Keratinocyte (primary cell): ENCODE results near the gene RAB6A. TPM values are rescaled to one million over a fixed set of nuclear protein-coding genes. Genes with fewer than 3 reads are reported as not detected.

Experiments used
- DNase-seq: peaks from one replicate; pipeline ENCODE4 v3.0.0-alpha.2; 2011; ENCODE audit warnings: low read depth, missing footprints, low spot score
- FAIRE-seq: peaks from 2 replicates; lab custom pipeline; 2011; peaks lifted over from hg19 to GRCh38; lab: Jason Lieb, UNC
- H2AFZ ChIP-seq: 2 replicates; pipeline ENCODE4 v1.6.0; 2012; ENCODE audit warnings: low read length, control low read depth, inconsistent platforms; ENCODE audit not compliant: control insufficient read depth
- H3K27ac ChIP-seq: 2 replicates; pipeline ENCODE4 v1.5.1; 2011; ENCODE audit warnings: low read length; ENCODE audit not compliant: control insufficient read depth, insufficient read depth
- H3K27me3 ChIP-seq: 3 replicates; pipeline ENCODE4 v1.6.0; 2011; ENCODE audit warnings: low read length; ENCODE audit not compliant: control insufficient read depth, insufficient read depth; ENCODE audit errors: extremely low read depth
- H3K36me3 ChIP-seq, 2 experiments: 2 replicates in 1 of 2; 3 replicates in 1 of 2; pipeline ENCODE4 v1.5.1; 2011; ENCODE audit warnings: low read length in 2 of 2, mild to moderate bottlenecking in 1 of 2; ENCODE audit not compliant: control insufficient read depth in 2 of 2, insufficient read depth in 2 of 2; ENCODE audit errors: extremely low read depth in 1 of 2
- H3K4me1 ChIP-seq: 3 replicates; pipeline ENCODE4 v1.5.1; 2011; ENCODE audit warnings: low read length; ENCODE audit not compliant: control insufficient read depth, insufficient read depth; ENCODE audit errors: extremely low read depth
- H3K4me2 ChIP-seq: 3 replicates; pipeline ENCODE4 v1.6.0; 2011; ENCODE audit warnings: low read depth, low read length; ENCODE audit not compliant: control insufficient read depth, insufficient read depth; ENCODE audit errors: extremely low read depth
- H3K4me3 ChIP-seq, 3 experiments: fragments of 200-600 bp in 1 of 3; sonication (generic) in 1 of 3; 2 replicates in 2 of 3; 3 replicates in 1 of 3; pipeline ENCODE4 v1.5.1; 2011 to 2016; ENCODE audit warnings: low read length in 3 of 3, mild to moderate bottlenecking in 3 of 3, control low read depth in 2 of 3, inconsistent platforms in 1 of 3, low read depth in 1 of 3, mixed read lengths in 1 of 3, mixed run types in 1 of 3, moderate library complexity in 1 of 3; ENCODE audit not compliant: control insufficient read depth in 2 of 3, insufficient read depth in 2 of 3; ENCODE audit errors: extremely low read depth in 1 of 3
- H3K79me2 ChIP-seq: 2 replicates; pipeline ENCODE4 v1.6.0; 2012; ENCODE audit warnings: low read length; ENCODE audit not compliant: control insufficient read depth, insufficient read depth
- H3K9ac ChIP-seq: 3 replicates; pipeline ENCODE4 v1.6.0; 2011; ENCODE audit warnings: low read length; ENCODE audit not compliant: control insufficient read depth, insufficient read depth; ENCODE audit errors: extremely low read depth
- H3K9me1 ChIP-seq: 3 replicates; pipeline ENCODE4 v1.6.0; 2011; ENCODE audit warnings: low read length; ENCODE audit not compliant: control insufficient read depth, insufficient read depth; ENCODE audit errors: extremely low read depth
- H3K9me3 ChIP-seq: 2 replicates; pipeline ENCODE4 v1.5.1; 2012; ENCODE audit warnings: low read depth, low read length; ENCODE audit not compliant: control insufficient read depth
- H4K20me1 ChIP-seq: 3 replicates; pipeline ENCODE4 v1.6.0; 2011; ENCODE audit warnings: low read length; ENCODE audit not compliant: control insufficient read depth, insufficient read depth; ENCODE audit errors: extremely low read depth
- EZH2 ChIP-seq: IDR thresholded peaks from one replicate; pipeline ENCODE4 v1.6.1; 2012; ENCODE audit warnings: inconsistent platforms, mild to moderate bottlenecking, low read length, moderate library complexity
- dilution Hi-C: fragments of 300-500 bp; cut with MboI; formaldehyde crosslinking; loops from one replicate; pipeline ENCODE4 v1.7.0; 2020; ENCODE audit warnings: low sequenced_read_pairs; ENCODE audit not compliant: extremely low pct_ligation_motif_present
- polyA plus RNA-seq, 5 experiments: library from polyadenylated mRNA; depleted of rRNA in 3 of 5; stranded (reverse) in 3 of 5; stranded (forward) in 1 of 5; unstranded in 1 of 5; fragments of >200 nt; gene quantifications; 1 replicate in 1 of 5; 2 replicates in 3 of 5; 3 replicates in 1 of 5; pipeline versions ENCODE4 v1.2.1 to v1.2.3, GENCODE V29; 2011 to 2012; ENCODE audit warnings: missing spikeins in 2 of 5, low read depth in 1 of 5, low replicate concordance in 1 of 5
- TF ChIP-seq, protein P1 (sequence below), 3 experiments: IDR thresholded peaks in 1 of 3; conservative IDR thresholded peaks in 1 of 3; optimal IDR thresholded peaks in 1 of 3; 2 replicates in 2 of 3; 3 replicates in 1 of 3; pipeline versions ENCODE3 to v1.5.1; 2011; ENCODE audit warnings: low read length in 3 of 3, mild to moderate bottlenecking in 3 of 3, moderate library complexity in 2 of 3, control low read depth in 1 of 3, inconsistent platforms in 1 of 3; ENCODE audit not compliant: insufficient read depth in 2 of 3; ENCODE audit errors: extremely low read depth in 1 of 3

RAB6A gene
- polyA plus RNA-seq, 1 donor (not counting 4 experiments of a cell fraction or from before 2014, with no cell fraction given), result 142 TPM

DNA sequence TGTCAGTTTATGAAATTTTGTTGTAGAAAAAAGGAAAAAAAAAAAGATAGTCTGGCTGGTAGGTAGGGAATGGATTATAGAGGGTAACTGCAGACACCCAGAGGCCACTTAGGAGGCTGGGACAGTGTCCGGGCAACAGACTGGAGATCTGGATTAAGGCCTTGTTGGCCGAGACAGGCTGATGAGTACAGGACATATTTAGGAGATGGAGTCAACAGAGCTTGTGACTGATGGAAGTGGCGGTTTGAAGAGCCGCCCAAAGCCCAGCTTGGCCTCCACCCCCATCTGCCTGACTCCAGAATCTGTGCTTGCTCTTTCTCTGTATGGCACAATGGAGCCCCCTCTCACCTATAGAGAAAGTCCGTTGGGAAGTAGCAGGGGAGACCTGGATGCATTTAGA lies 106.9 kb downstream of the RAB6A start:
- H3K27ac ChIP-seq, result no peak overlapping the region
- H3K27me3 ChIP-seq, result peaks cover 20% of the 10 kb centered on the region
- no peaks in the 10 kb centered on the region for H3K4me1 ChIP-seq
- dilution Hi-C loops, result no loop called here
- TF ChIP-seq, protein P1, sequence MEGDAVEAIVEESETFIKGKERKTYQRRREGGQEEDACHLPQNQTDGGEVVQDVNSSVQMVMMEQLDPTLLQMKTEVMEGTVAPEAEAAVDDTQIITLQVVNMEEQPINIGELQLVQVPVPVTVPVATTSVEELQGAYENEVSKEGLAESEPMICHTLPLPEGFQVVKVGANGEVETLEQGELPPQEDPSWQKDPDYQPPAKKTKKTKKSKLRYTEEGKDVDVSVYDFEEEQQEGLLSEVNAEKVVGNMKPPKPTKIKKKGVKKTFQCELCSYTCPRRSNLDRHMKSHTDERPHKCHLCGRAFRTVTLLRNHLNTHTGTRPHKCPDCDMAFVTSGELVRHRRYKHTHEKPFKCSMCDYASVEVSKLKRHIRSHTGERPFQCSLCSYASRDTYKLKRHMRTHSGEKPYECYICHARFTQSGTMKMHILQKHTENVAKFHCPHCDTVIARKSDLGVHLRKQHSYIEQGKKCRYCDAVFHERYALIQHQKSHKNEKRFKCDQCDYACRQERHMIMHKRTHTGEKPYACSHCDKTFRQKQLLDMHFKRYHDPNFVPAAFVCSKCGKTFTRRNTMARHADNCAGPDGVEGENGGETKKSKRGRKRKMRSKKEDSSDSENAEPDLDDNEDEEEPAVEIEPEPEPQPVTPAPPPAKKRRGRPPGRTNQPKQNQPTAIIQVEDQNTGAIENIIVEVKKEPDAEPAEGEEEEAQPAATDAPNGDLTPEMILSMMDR (optimal IDR thresholded peaks at IDR 0.05 in 1 of 3, IDR thresholded peaks at IDR 0.05 in 1 of 3, conservative IDR thresholded peaks at IDR 0.05 in 1 of 3; ENCODE audit: extremely low read depth in 1 of 3, insufficient read depth in 2 of 3, low read length in 3 of 3), result no peak
- no peak for TF ChIP-seq EZH2
- H3K9ac ChIP-seq, result no peak overlapping the region
- DNase-seq (no peak), FAIRE-seq (no peak)
- no peaks in the 10 kb centered on the region for H3K79me2 ChIP-seq
- H3K36me3 ChIP-seq, result no peaks in the 10 kb centered on the region
- H2AFZ ChIP-seq, result no peak overlapping the region
- no peaks in the 10 kb centered on the region for H4K20me1 ChIP-seq
- no peak overlapping the region for H3K4me3 ChIP-seq
- H3K4me2 ChIP-seq, result no peak overlapping the region
- no peaks in the 10 kb centered on the region for H3K9me3 ChIP-seq
- H3K9me1 ChIP-seq, result no peaks in the 10 kb centered on the region

DNA sequence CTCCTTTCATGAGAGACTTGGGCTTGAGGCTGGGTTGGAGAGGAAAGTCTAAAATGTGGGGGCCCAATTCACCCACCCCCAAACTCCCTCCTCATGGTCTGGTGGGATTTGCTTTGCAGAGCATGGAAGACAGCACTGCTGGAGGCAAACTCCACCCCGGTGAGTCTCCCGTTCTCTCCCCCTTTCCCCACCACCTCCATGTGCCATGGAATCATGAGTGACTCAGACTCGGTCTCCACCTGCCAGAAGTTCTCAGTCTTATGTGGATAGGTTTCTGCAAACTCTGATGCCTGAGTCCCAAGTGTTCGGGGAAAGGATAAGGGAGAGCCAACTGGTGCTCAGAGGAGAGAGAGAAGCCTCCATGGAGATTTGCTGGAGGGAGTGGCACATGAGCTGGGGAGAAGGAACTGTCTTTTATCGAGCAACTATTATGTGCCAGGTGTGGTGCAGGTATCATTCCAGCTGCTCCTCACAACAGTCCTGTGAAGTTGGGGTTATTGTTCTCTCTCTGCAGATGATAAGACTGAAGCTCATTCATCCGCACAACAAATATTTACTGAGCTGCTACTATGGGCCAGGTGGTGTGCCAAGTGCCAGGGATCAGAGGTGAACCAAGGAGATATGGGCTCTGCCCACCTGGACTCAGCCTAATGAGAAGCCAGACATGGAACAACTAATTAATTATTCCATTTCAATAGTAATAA lies 107.9 kb downstream of the RAB6A start:
- Histone ChIP-seq H3K4me3 (no peak overlapping the region), H3K9me1 (no peaks in the 10 kb centered on the region), H3K9ac (no peak overlapping the region), H3K27ac (no peak overlapping the region), H2AFZ (no peak overlapping the region), H3K27me3 (peaks cover 20% of the 10 kb centered on the region), H3K4me1 (no peaks in the 10 kb centered on the region), H3K79me2 (no peaks in the 10 kb centered on the region), H3K36me3 (no peaks in the 10 kb centered on the region), H4K20me1 (no peaks in the 10 kb centered on the region), H3K9me3 (no peaks in the 10 kb centered on the region), H3K4me2 (no peak overlapping the region)
- dilution Hi-C loops, result no loop called here
- TF ChIP-seq, protein P1 (optimal IDR thresholded peaks at IDR 0.05 in 1 of 3, IDR thresholded peaks at IDR 0.05 in 1 of 3, conservative IDR thresholded peaks at IDR 0.05 in 1 of 3; ENCODE audit: extremely low read depth in 1 of 3, insufficient read depth in 2 of 3, low read length in 3 of 3), result no peak
- no peak for TF ChIP-seq EZH2
- FAIRE-seq, result no peak
- no peak for DNase-seq
